Stimulated activated naive B cell treated with anti-CD40 and anti-IgM and Interleukin-4, amounts not matched to agents 10 μg/mL and 1 μg/mL and 100 μg/mL, for 72 hours (primary cell): ENCODE data around the gene USP24.

Experiments used
- ATAC-seq, 2 donors: fragments of 150-1000 bp; cut with Tn5 transposase; replicated peaks; 2 replicates each; pipeline ENCODE4 v1.10.0; 2021; ENCODE audit warnings: moderate library complexity in 1 of 2
- DNase-seq: peaks from one replicate; pipeline ENCODE4 v3.0.0; 2021
- H3K27ac Mint-ChIP-seq: one replicate; pipeline ENCODE4 v1.8.0; 2022; ENCODE audit warnings: mild to moderate bottlenecking, mixed read lengths
- H3K27me3 Mint-ChIP-seq, 2 donors: one replicate each; pipeline ENCODE4 v1.8.0; 2022; ENCODE audit warnings: mixed read lengths in 2 of 2
- H3K36me3 Mint-ChIP-seq, 2 donors: one replicate each; pipeline ENCODE4 v1.8.0; 2022; ENCODE audit warnings: mixed read lengths in 2 of 2, mild to moderate bottlenecking in 1 of 2
- H3K4me1 Mint-ChIP-seq, 2 donors: one replicate each; pipeline ENCODE4 v1.8.0; 2022; ENCODE audit warnings: mixed read lengths in 2 of 2, mild to moderate bottlenecking in 1 of 2
- H3K4me3 Mint-ChIP-seq, 2 donors: one replicate each; pipeline ENCODE4 v1.8.0; 2022; ENCODE audit warnings: mild to moderate bottlenecking in 2 of 2, mixed read lengths in 2 of 2, moderate library complexity in 1 of 2
- H3K9me3 Mint-ChIP-seq, 2 donors: one replicate each; pipeline ENCODE4 v1.8.0; 2022; ENCODE audit warnings: mixed read lengths in 2 of 2, mild to moderate bottlenecking in 1 of 2

The USP24 gene

GRCh38 chr1:55179177-55179835 lies 35.9 kb downstream of the USP24 start:
- H3K27ac Mint-ChIP-seq: peak overlapping the region; percentile 9

GRCh38 chr1:55172687-55173086 lies 42.5 kb downstream of the USP24 start:
- Mint-ChIP-seq H3K27me3 (no peaks in the 10 kb centered on the region), H3K9me3 (no peaks in the 10 kb centered on the region), H3K36me3 (peaks cover 34 to 36% of the 10 kb centered on the region in 2 donors), H3K4me3 (no peak overlapping the region), H3K27ac (no peak overlapping the region), H3K4me1 (peaks cover 10 to 28% of the 10 kb centered on the region in 2 donors)
- no peak for DNase-seq
- no peak for ATAC-seq

More at GRCh38 chr1:55179177-55179835, 35.9 kb downstream of the USP24 start:
- peaks cover 27 to 58% of the 10 kb centered on the region in 2 donors for H3K4me1 Mint-ChIP-seq
- no peak overlapping the region for H3K4me3 Mint-ChIP-seq
- DNase-seq (no peak), ATAC-seq (peak; percentile 60 to 71)
- H3K36me3 Mint-ChIP-seq: peaks cover 38 to 50% of the 10 kb centered on the region in 2 donors
- H3K9me3 Mint-ChIP-seq: peaks cover 1 to 6% of the 10 kb centered on the region in 2 donors
- H3K27me3 Mint-ChIP-seq: no peaks in the 10 kb centered on the region

- ATAC-seq: no peak
- Mint-ChIP-seq H3K4me3 (no peak overlapping the region), H3K9me3 (no peaks in the 10 kb centered on the region), H3K27ac (no peak overlapping the region), H3K36me3 (peaks cover 38 to 40% of the 10 kb centered on the region in 2 donors), H3K4me1 (peaks cover 12 to 29% of the 10 kb centered on the region in 2 donors), H3K27me3 (no peaks in the 10 kb centered on the region)
- DNase-seq: no peak
Observed at GRCh38 chr1:55172272-55172671, 42.9 kb downstream of the USP24 start.

GRCh38 chr1:55171694-55172093 lies 43.5 kb downstream of the USP24 start:
- DNase-seq: no peak
- no peak for ATAC-seq
- H3K27ac Mint-ChIP-seq: peak overlapping the region; percentile 32
- H3K4me3 Mint-ChIP-seq: no peak overlapping the region
- no peaks in the 10 kb centered on the region for H3K27me3 Mint-ChIP-seq
- H3K9me3 Mint-ChIP-seq: no peaks in the 10 kb centered on the region
- peaks cover 35 to 41% of the 10 kb centered on the region in 2 donors for H3K36me3 Mint-ChIP-seq
- H3K4me1 Mint-ChIP-seq: peaks cover 13 to 29% of the 10 kb centered on the region in 2 donors

GRCh38 chr1:55170426-55170825 lies 44.7 kb downstream of the USP24 start:
- no peaks in the 10 kb centered on the region for H3K9me3 Mint-ChIP-seq
- H3K4me3 Mint-ChIP-seq: no peak overlapping the region
- peaks cover 33 to 37% of the 10 kb centered on the region in 2 donors for H3K36me3 Mint-ChIP-seq
- H3K4me1 Mint-ChIP-seq: peaks cover 13 to 29% of the 10 kb centered on the region in 2 donors
- ATAC-seq (no peak), DNase-seq (no peak)
- no peaks in the 10 kb centered on the region for H3K27me3 Mint-ChIP-seq
- peak overlapping the region; percentile 25 for H3K27ac Mint-ChIP-seq

GRCh38 chr1:55169126-55169525 lies 46.0 kb downstream of the USP24 start:
- no peak for ATAC-seq
- H3K27me3 Mint-ChIP-seq: no peaks in the 10 kb centered on the region
- H3K9me3 Mint-ChIP-seq: no peaks in the 10 kb centered on the region
- H3K36me3 Mint-ChIP-seq: peaks cover 37 to 45% of the 10 kb centered on the region in 2 donors
- DNase-seq: no peak
- peaks cover 15 to 36% of the 10 kb centered on the region in 2 donors for H3K4me1 Mint-ChIP-seq
- H3K4me3 Mint-ChIP-seq: no peak overlapping the region
- peak overlapping the region; percentile 42 for H3K27ac Mint-ChIP-seq

- Mint-ChIP-seq H3K4me3 (no peak overlapping the region), H3K36me3 (peaks cover 38 to 48% of the 10 kb centered on the region in 2 donors), H3K27ac (no peak overlapping the region), H3K9me3 (no peaks in the 10 kb centered on the region), H3K27me3 (no peaks in the 10 kb centered on the region), H3K4me1 (peaks cover 18 to 36% of the 10 kb centered on the region in 2 donors)
- DNase-seq (no peak), ATAC-seq (no peak)
Observed at GRCh38 chr1:55168353-55168752, 46.8 kb downstream of the USP24 start.

- H3K4me3 Mint-ChIP-seq: no peak overlapping the region
- peaks cover 18 to 36% of the 10 kb centered on the region in 2 donors for H3K4me1 Mint-ChIP-seq
- peaks cover 38 to 48% of the 10 kb centered on the region in 2 donors for H3K36me3 Mint-ChIP-seq
- DNase-seq (no peak), ATAC-seq (no peak)
- H3K27ac Mint-ChIP-seq: peak overlapping the region; percentile 86
- no peaks in the 10 kb centered on the region for H3K9me3 Mint-ChIP-seq
- H3K27me3 Mint-ChIP-seq: no peaks in the 10 kb centered on the region
Observed at GRCh38 chr1:55167224-55167871, 47.8 kb downstream of the USP24 start.

GRCh38 chr1:55164906-55165305 lies 50.3 kb downstream of the USP24 start:
- H3K4me3 Mint-ChIP-seq: no peak overlapping the region
- peaks cover 13 to 28% of the 10 kb centered on the region in 2 donors for H3K4me1 Mint-ChIP-seq
- H3K27me3 Mint-ChIP-seq: no peaks in the 10 kb centered on the region
- ATAC-seq (peak in 1 of 2 donors; percentile 51), DNase-seq (no peak)
- H3K27ac Mint-ChIP-seq: no peak overlapping the region
- no peaks in the 10 kb centered on the region for H3K9me3 Mint-ChIP-seq
- peaks cover 28 to 43% of the 10 kb centered on the region in 2 donors for H3K36me3 Mint-ChIP-seq

- no peak for ATAC-seq
- peaks cover 21 to 35% of the 10 kb centered on the region in 2 donors for H3K36me3 Mint-ChIP-seq
- H3K27me3 Mint-ChIP-seq: no peaks in the 10 kb centered on the region
- H3K27ac Mint-ChIP-seq: no peak overlapping the region
- no peaks in the 10 kb centered on the region for H3K9me3 Mint-ChIP-seq
- H3K4me3 Mint-ChIP-seq: no peak overlapping the region
- H3K4me1 Mint-ChIP-seq: peaks cover 2 to 4% of the 10 kb centered on the region in 2 donors
- no peak for DNase-seq
Observed at GRCh38 chr1:55159571-55159970, 55.6 kb downstream of the USP24 start.

GRCh38 chr1:55156608-55157007 lies 58.6 kb downstream of the USP24 start:
- no peaks in the 10 kb centered on the region for H3K9me3 Mint-ChIP-seq
- H3K36me3 Mint-ChIP-seq: peaks cover 24 to 46% of the 10 kb centered on the region in 2 donors
- H3K27me3 Mint-ChIP-seq: no peaks in the 10 kb centered on the region
- no peak for DNase-seq
- peaks cover 5 to 13% of the 10 kb centered on the region in 2 donors for H3K4me1 Mint-ChIP-seq
- ATAC-seq: no peak
- H3K4me3 Mint-ChIP-seq: no peak overlapping the region
- peak overlapping the region; percentile 22 for H3K27ac Mint-ChIP-seq

- ATAC-seq: no peak
- Mint-ChIP-seq H3K4me3 (no peak overlapping the region), H3K36me3 (peaks cover 29 to 47% of the 10 kb centered on the region in 2 donors)
Observed at GRCh38 chr1:55156093-55156492, 59.1 kb downstream of the USP24 start.

GRCh38 chr1:55155522-55155921 lies 59.6 kb downstream of the USP24 start:
- H3K27ac Mint-ChIP-seq: no peak overlapping the region
- no peaks in the 10 kb centered on the region for H3K9me3 Mint-ChIP-seq
- H3K36me3 Mint-ChIP-seq: peaks cover 29 to 48% of the 10 kb centered on the region in 2 donors
- DNase-seq: no peak
- no peak for ATAC-seq
- H3K27me3 Mint-ChIP-seq: no peaks in the 10 kb centered on the region
- no peak overlapping the region for H3K4me3 Mint-ChIP-seq
- peaks cover 10 to 22% of the 10 kb centered on the region in 2 donors for H3K4me1 Mint-ChIP-seq

More at GRCh38 chr1:55156093-55156492, 59.1 kb downstream of the USP24 start:
- H3K27ac Mint-ChIP-seq: peak overlapping the region; percentile 68
- no peak for DNase-seq
- no peaks in the 10 kb centered on the region for H3K27me3 Mint-ChIP-seq
- peaks cover 10 to 19% of the 10 kb centered on the region in 2 donors for H3K4me1 Mint-ChIP-seq
- no peaks in the 10 kb centered on the region for H3K9me3 Mint-ChIP-seq

GRCh38 chr1:55154616-55155015 lies 60.5 kb downstream of the USP24 start:
- Mint-ChIP-seq H3K4me3 (no peak overlapping the region), H3K36me3 (peaks cover 29 to 48% of the 10 kb centered on the region in 2 donors), H3K4me1 (peaks cover 10 to 22% of the 10 kb centered on the region in 2 donors), H3K27me3 (no peaks in the 10 kb centered on the region), H3K9me3 (no peaks in the 10 kb centered on the region), H3K27ac (no peak overlapping the region)
- no peak for ATAC-seq
- no peak for DNase-seq

- H3K9me3 Mint-ChIP-seq: no peaks in the 10 kb centered on the region
- peaks cover 31 to 50% of the 10 kb centered on the region in 2 donors for H3K36me3 Mint-ChIP-seq
- no peaks in the 10 kb centered on the region for H3K27me3 Mint-ChIP-seq
- ATAC-seq: no peak
- H3K4me3 Mint-ChIP-seq: no peak overlapping the region
- peaks cover 10 to 22% of the 10 kb centered on the region in 2 donors for H3K4me1 Mint-ChIP-seq
- H3K27ac Mint-ChIP-seq: no peak overlapping the region
- no peak for DNase-seq
Observed at GRCh38 chr1:55153031-55153430, 62.1 kb downstream of the USP24 start.
